GM12878 (cell line): ENCODE measurements around the gene TNFAIP8L1. TPM values are rescaled to one million over a fixed set of nuclear protein-coding genes. Genes with fewer than 3 reads are reported as not detected.

Experiments used
- CBX5 ChIP-seq: sonication (generic); IDR thresholded peaks from 2 replicates; pipeline ENCODE4 v1.6.1; 2016; ENCODE audit warnings: low read depth, moderate library complexity, mild to moderate bottlenecking, inconsistent platforms
- CUX1 ChIP-seq: IDR thresholded peaks from 2 replicates; pipeline ENCODE4 v1.6.1; 2012; ENCODE audit warnings: improper control_type of control experiment, low read depth, low read length; ENCODE audit not compliant: insufficient replicate concordance
- GATAD2B ChIP-seq: fragments of 450-650 bp; conservative IDR thresholded peaks from 2 replicates; pipeline ENCODE4 v1.6.1; 2017; ENCODE audit warnings: low read depth, mild to moderate bottlenecking, moderate library complexity
- IRF5 ChIP-seq: fragments of 450-650 bp; IDR thresholded peaks from 2 replicates; pipeline ENCODE4 v1.6.1; 2017; ENCODE audit warnings: borderline replicate concordance
- RCOR1 ChIP-seq: conservative IDR thresholded peaks from 2 replicates; pipeline ENCODE4 v1.6.1; 2012; ENCODE audit warnings: low read depth, low read length, improper control_type of control experiment
- RFX5 ChIP-seq: IDR thresholded peaks from 2 replicates; pipeline ENCODE4 v1.6.1; 2011; ENCODE audit warnings: low read depth, low read length, improper control_type of control experiment
- SIX5 ChIP-seq: IDR thresholded peaks from 2 replicates; pipeline ENCODE4 v1.6.1; 2011; ENCODE audit warnings: mild to moderate bottlenecking, low read depth, low read length, moderate library complexity; ENCODE audit not compliant: severe bottlenecking
- SMAD5 ChIP-seq: IDR thresholded peaks from 2 replicates; pipeline ENCODE4 v1.6.1; 2016; ENCODE audit warnings: antibody characterized with exemption, low read depth
- USF1 ChIP-seq: IDR thresholded peaks from 2 replicates; pipeline ENCODE4 v1.6.1; 2011; ENCODE audit warnings: borderline replicate concordance, low read depth, mild to moderate bottlenecking, moderate library complexity, mixed read lengths, low read length; ENCODE audit not compliant: insufficient read depth; ENCODE audit errors: extremely low read length
- USF2 ChIP-seq: IDR thresholded peaks from 2 replicates; pipeline ENCODE4 v1.6.1; 2011; ENCODE audit warnings: low read depth, low read length, improper control_type of control experiment, borderline replicate concordance
- polyA plus RNA-seq, 11 experiments: library from polyadenylated mRNA; depleted of rRNA in 4 of 11; unstranded in 6 of 11; stranded (reverse) in 5 of 11; fragments of >200 nt; fragmentation: Nextera tagmentation in 4 of 11; fragmentation: Illumina TruSeq in 1 of 11; extraction: Ambion mirVana in 4 of 11; extraction: Trizol in 1 of 11; gene quantifications; 1 replicate in 1 of 11; 2 replicates in 10 of 11; pipeline versions ENCODE4 v1.2.1 to v1.2.3, GENCODE V29; 2011 to 2016; ENCODE audit warnings: inconsistent platforms in 2 of 11, missing spikeins in 2 of 11, low read depth in 1 of 11
- total RNA-seq, 4 experiments: library from RNA; depleted of rRNA in 3 of 4; stranded (reverse); fragments of >200 nt in 3 of 4; fragmentation: Illumina TruSeq in 1 of 4; extraction: Trizol in 1 of 4; gene quantifications; 2 replicates each; pipeline versions ENCODE4 v1.2.1 to v1.2.3, GENCODE V29; 2013 to 2021

Gene TNFAIP8L1
- total and polyA plus RNA-seq, 10 of the 15 experiments (the other 5 are each of a cell fraction or from before 2014, with no cell fraction given) = 0.93 to 12.7 (median 8.6) TPM

- TF ChIP-seq USF1 (no peak), SIX5 (no peak), SMAD5 (no peak), USF2 (no peak), CBX5 (no peak), RCOR1 (no peak), GATAD2B (no peak), RFX5 (no peak), CUX1 (no peak), IRF5 (no peak)
These were observed 16.5 kb upstream of the TNFAIP8L1 start (continued) for GRCh38 chr19:4622695-4623421.
